HG03066 (cell line): ENCODE data around the gene SBK2.

Experiments
- ATAC-seq: cut with Tn5 transposase; IDR thresholded peaks from one replicate; pipeline ENCODE4 v1.9.1; 2021; ENCODE audit warnings: low read depth; ENCODE audit not compliant: unreplicated experiment

Gene SBK2

GRCh38 chr19:55487924-55488687 is 48.8 kb downstream of the SBK2 start, which contains the start of gene SSC5D:
TSS of gene SSC5D (plus strand) at chr19:55488436. CDS start at chr19:55488590, 154 bp downstream.
- ATAC-seq: no peak

- ATAC-seq: no peak
Observed at GRCh38 chr19:55486971-55487923, 49.7 kb downstream of the SBK2 start.

GRCh38 chr19:55486043-55486970 is 50.6 kb downstream of the SBK2 start:
- ATAC-seq: no peak

GRCh38 chr19:55485439-55486011 is 51.4 kb downstream of the SBK2 start:
- no peak for ATAC-seq

GRCh38 chr19:55484593-55485438 is 52.1 kb downstream of the SBK2 start, which contains the start of gene NAT14:
TSS of gene NAT14 (plus strand) at chr19:55485188. CDS start at chr19:55485709, 521 bp downstream.
- ATAC-seq: peak; percentile 50

GRCh38 chr19:55483706-55484592 is 53.0 kb downstream of the SBK2 start:
- ATAC-seq: no peak

- ATAC-seq: no peak
Observed at GRCh38 chr19:55482967-55483705, 53.8 kb downstream of the SBK2 start.

GRCh38 chr19:55482156-55482961 is 54.6 kb downstream of the SBK2 start:
- no peak for ATAC-seq

- no peak for ATAC-seq
Observed at GRCh38 chr19:55481794-55482155, 55.2 kb downstream of the SBK2 start.

- no peak for ATAC-seq
Observed at GRCh38 chr19:55481148-55481793, 55.7 kb downstream of the SBK2 start.

- no peak for ATAC-seq
Observed at GRCh38 chr19:55479451-55480230, 57.3 kb downstream of the SBK2 start.

- no peak for ATAC-seq
Observed at GRCh38 chr19:55479045-55479444, 57.9 kb downstream of the SBK2 start.
